KMS-11 (cell line): ENCODE data around the gene CWC25.

ENCODE experiments used
- H2AFZ ChIP-seq: fragments of 200-600 bp; sonication (generic); 2 replicates; pipeline ENCODE4 v1.6.1; 2016; ENCODE audit warnings: antibody characterized with exemption, mixed run types, low read depth
- H3K27ac ChIP-seq: fragments of 200-600 bp; sonication (generic); 2 replicates; pipeline ENCODE4 v1.6.1; 2016; ENCODE audit warnings: mild to moderate bottlenecking, mixed run types
- H3K27me3 ChIP-seq: fragments of 200-600 bp; sonication (generic); 2 replicates; pipeline ENCODE4 v1.6.1; 2017; ENCODE audit warnings: mild to moderate bottlenecking, low read depth, mixed run types, moderate library complexity; ENCODE audit not compliant: insufficient read depth
- H3K36me3 ChIP-seq: fragments of 200-600 bp; sonication (generic); 2 replicates; pipeline ENCODE4 v1.6.1; 2017; ENCODE audit warnings: mild to moderate bottlenecking, mixed run types; ENCODE audit not compliant: insufficient read depth
- H3K4me1 ChIP-seq: fragments of 200-600 bp; sonication (generic); 2 replicates; pipeline ENCODE4 v1.6.1; 2016; ENCODE audit warnings: mild to moderate bottlenecking, low read depth, mixed run types; ENCODE audit not compliant: poor library complexity, severe bottlenecking
- H3K4me2 ChIP-seq: fragments of 200-600 bp; sonication (generic); 2 replicates; pipeline ENCODE4 v1.7.0; 2016; ENCODE audit warnings: mild to moderate bottlenecking, mixed run types
- H3K4me3 ChIP-seq: fragments of 200-600 bp; sonication (generic); IDR thresholded peaks from 2 replicates; pipeline ENCODE4 v1.6.1; 2017; ENCODE audit warnings: low read depth, low read length, mixed read lengths; ENCODE audit not compliant: insufficient read depth
- H3K79me2 ChIP-seq: fragments of 200-600 bp; sonication (generic); 2 replicates; pipeline ENCODE4 v1.6.1; 2016; ENCODE audit warnings: low read depth, mixed run types; ENCODE audit not compliant: insufficient read depth
- H3K9ac ChIP-seq: fragments of 200-600 bp; sonication (generic); 2 replicates; pipeline ENCODE4 v1.6.1; 2016; ENCODE audit warnings: mild to moderate bottlenecking, mixed run types
- H4K20me1 ChIP-seq: fragments of 200-600 bp; sonication (generic); 2 replicates; pipeline ENCODE4 v1.6.1; 2016; ENCODE audit warnings: mild to moderate bottlenecking, mixed run types; ENCODE audit not compliant: insufficient read depth
- CTCF ChIP-seq: fragments of 200-600 bp; sonication (generic); conservative IDR thresholded peaks from 2 replicates; pipeline ENCODE4 v1.6.1; 2017; ENCODE audit warnings: low read depth, mild to moderate bottlenecking, antibody characterized with exemption, low read length, moderate library complexity, mixed read lengths

CWC25 gene

GRCh38 chr17:38871247-38872015, 46.3 kb upstream of the CWC25 start:
- peak overlapping the region; percentile 58; the same call in 1 of the 2 replicates for H3K9ac ChIP-seq
- no peaks in the 10 kb centered on the region for H4K20me1 ChIP-seq
- H3K27me3 ChIP-seq = no peaks in the 10 kb centered on the region
- peak overlapping the region; percentile 55 for H3K27ac ChIP-seq
- H2AFZ ChIP-seq = peak overlapping the region; percentile 31; the same call in 1 of the 2 replicates
- H3K4me2 ChIP-seq = peak overlapping the region; percentile 97
- peaks cover 30% of the 10 kb centered on the region for H3K4me1 ChIP-seq
- no peak overlapping the region for H3K4me3 ChIP-seq
- peaks cover 53% of the 10 kb centered on the region for H3K79me2 ChIP-seq
- no peak for TF ChIP-seq CTCF
- no peaks in the 10 kb centered on the region for H3K36me3 ChIP-seq

GRCh38 chr17:38870259-38871165, 45.4 kb upstream of the CWC25 start:
- peak overlapping the region; percentile 74 for H3K27ac ChIP-seq

GRCh38 chr17:38869526-38870258, 44.6 kb upstream of the CWC25 start, which contains the start of gene LASP1:
Gene LASP1, plus strand, starts transcription at chr17:38870058. Its CDS starts 132 bp downstream, at chr17:38870190.
- H2AFZ ChIP-seq = peak within 1 kb of the TSS; percentile 56
- peak within 1 kb of the TSS; percentile 62 for H3K9ac ChIP-seq
- H3K4me3 ChIP-seq = peak within 1 kb of the TSS; percentile 64
- peak within 1 kb of the TSS; percentile 74 for H3K27ac ChIP-seq
- peaks cover 41% of the 10 kb centered on the region for H3K79me2 ChIP-seq
- peaks cover 24% of the 10 kb centered on the region for H3K4me1 ChIP-seq
- H3K4me2 ChIP-seq = peak within 1 kb of the TSS; percentile 97
- H4K20me1 ChIP-seq = no peaks in the 10 kb centered on the region
- no peak for TF ChIP-seq CTCF
- H3K27me3 ChIP-seq = no peaks in the 10 kb centered on the region
- no peaks in the 10 kb centered on the region for H3K36me3 ChIP-seq

More at GRCh38 chr17:38870259-38871165, 45.4 kb upstream of the CWC25 start:
- Histone ChIP-seq H3K4me3 (peak overlapping the region; percentile 64), H3K27me3 (no peaks in the 10 kb centered on the region), H3K36me3 (no peaks in the 10 kb centered on the region), H3K4me2 (peak overlapping the region; percentile 97), H3K79me2 (peaks cover 48% of the 10 kb centered on the region), H3K9ac (peak overlapping the region; percentile 62), H2AFZ (peak overlapping the region; percentile 56), H3K4me1 (peaks cover 25% of the 10 kb centered on the region), H4K20me1 (no peaks in the 10 kb centered on the region)
- no peak for TF ChIP-seq CTCF
